Thyroid gland (tissue), 4 donors: ENCODE data around the gene SATB1.

Experiments
- POLR2A ChIP-seq, 2 donors: fragments of 450-650 bp; IDR thresholded peaks; one replicate each; pipeline ENCODE4 v1.6.1; 2017; ENCODE audit warnings: antibody characterized with exemption in 2 of 2, mild to moderate bottlenecking in 2 of 2, moderate library complexity in 1 of 2
- TF ChIP-seq, protein P1 (sequence below), 6 experiments: fragments of 200-600 bp in 3 of 6; fragments of 450-650 bp in 3 of 6; sonication (generic) in 3 of 6; IDR thresholded peaks; one replicate each; pipeline ENCODE4 v1.5.1; 2016 to 2019; ENCODE audit warnings: antibody characterized with exemption in 6 of 6, mild to moderate bottlenecking in 2 of 6, inconsistent platforms in 1 of 6, moderate library complexity in 1 of 6

DNA sequence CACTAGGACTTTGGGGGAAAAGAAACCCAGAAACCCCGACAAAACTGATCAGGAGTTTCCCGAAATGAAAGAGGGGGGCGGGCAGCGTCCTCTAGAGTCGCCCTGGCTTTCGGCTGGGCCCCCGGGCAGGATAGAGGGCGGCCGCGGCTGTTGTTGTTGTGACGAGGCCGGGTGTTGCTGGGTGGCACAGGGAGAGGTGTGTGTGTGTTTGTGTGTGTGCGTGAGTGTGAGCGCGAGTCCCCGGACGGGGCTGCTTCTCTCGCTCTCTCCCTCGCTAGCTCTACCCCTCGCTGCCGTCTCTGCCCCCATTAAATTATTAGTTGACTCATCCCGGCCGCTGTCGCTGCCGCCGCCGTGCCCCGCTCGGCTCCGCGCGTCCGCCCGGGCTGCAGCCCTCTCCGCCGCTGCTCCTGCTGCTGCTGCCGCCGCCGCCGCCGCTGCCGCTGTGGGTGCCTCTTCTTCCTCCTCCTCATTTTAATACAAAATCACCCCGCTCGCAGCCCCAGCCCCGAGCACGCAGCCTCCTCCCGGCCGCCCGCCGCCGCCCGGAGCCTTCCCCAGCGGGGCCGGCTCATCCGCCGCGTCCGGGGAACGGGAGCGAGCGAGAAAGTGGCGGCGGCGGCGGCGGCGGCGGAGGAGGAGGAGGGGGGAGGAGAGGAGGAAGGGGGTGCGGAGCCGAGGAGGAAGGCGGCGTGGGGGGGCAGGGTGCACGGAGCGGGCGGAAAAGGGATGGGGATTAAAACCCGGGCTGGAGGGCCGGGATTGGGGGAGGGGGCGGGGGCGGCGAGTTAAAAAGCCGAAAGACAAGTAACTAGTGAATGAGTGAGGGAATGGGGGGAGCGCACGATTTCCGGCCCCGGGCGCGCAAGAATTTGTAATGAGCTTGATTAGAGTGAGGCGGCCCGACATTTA is at the start of gene SATB1:
- TF ChIP-seq, protein P1, sequence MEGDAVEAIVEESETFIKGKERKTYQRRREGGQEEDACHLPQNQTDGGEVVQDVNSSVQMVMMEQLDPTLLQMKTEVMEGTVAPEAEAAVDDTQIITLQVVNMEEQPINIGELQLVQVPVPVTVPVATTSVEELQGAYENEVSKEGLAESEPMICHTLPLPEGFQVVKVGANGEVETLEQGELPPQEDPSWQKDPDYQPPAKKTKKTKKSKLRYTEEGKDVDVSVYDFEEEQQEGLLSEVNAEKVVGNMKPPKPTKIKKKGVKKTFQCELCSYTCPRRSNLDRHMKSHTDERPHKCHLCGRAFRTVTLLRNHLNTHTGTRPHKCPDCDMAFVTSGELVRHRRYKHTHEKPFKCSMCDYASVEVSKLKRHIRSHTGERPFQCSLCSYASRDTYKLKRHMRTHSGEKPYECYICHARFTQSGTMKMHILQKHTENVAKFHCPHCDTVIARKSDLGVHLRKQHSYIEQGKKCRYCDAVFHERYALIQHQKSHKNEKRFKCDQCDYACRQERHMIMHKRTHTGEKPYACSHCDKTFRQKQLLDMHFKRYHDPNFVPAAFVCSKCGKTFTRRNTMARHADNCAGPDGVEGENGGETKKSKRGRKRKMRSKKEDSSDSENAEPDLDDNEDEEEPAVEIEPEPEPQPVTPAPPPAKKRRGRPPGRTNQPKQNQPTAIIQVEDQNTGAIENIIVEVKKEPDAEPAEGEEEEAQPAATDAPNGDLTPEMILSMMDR (IDR thresholded peaks at IDR 0.05), result no peak
- TF ChIP-seq POLR2A (IDR thresholded peaks at IDR 0.05), result peak in 1 of 2 donors; percentile 59
